Right renal cortex interstitium (tissue), 3 donors: ENCODE results near the gene MGP. TPM values are rescaled to one million over a fixed set of nuclear protein-coding genes. Genes with fewer than 3 reads are reported as not detected.

Experiments
- DNase-seq, 3 donors: peaks; one replicate each; pipeline ENCODE4 v3.0.0-alpha.2; 2013; ENCODE audit warnings: low read depth in 3 of 3, low spot score in 2 of 3
- polyA plus RNA-seq, 3 donors: library from polyadenylated mRNA; unstranded; fragments of 120-200 nt; gene quantifications; one replicate each; pipeline ENCODE4 v1.2.1, GENCODE V29; 2013; ENCODE audit not compliant: insufficient read length in 3 of 3

Gene MGP
- polyA plus RNA-seq, 3 donors, result 38.2 to 54.6 (median 47.2) TPM

GRCh38 chr12:14833952-14834351 is 51.7 kb downstream of the MGP start:
- DNase-seq, result no peak

- DNase-seq, result no peak
These were observed 52.3 kb downstream of the MGP start for GRCh38 chr12:14833336-14833735.

Other genes with a start within 250 kb of the MGP start
- gene GUCY2C, start 189.3 kb downstream of the MGP start, polyA plus RNA-seq, result under 1 TPM; 0.54 to 0.60 (median 0.57) TPM
- 100 to 1,000 TPM; 114 to 130 (median 120) TPM for gene WBP11, start 82.4 kb downstream of the MGP start, polyA plus RNA-seq
- 1 to 10 TPM; 5.2 to 6.2 (median 5.4) TPM for gene C12orf60, start 82.2 kb downstream of the MGP start, polyA plus RNA-seq
- gene SMCO3, start 71.7 kb downstream of the MGP start, polyA plus RNA-seq, result 1 to 10 TPM; 2.8 to 3.4 (median 2.8) TPM
- gene ART4, start 42.3 kb downstream of the MGP start, polyA plus RNA-seq, result under 1 TPM; 0.07 to 0.32 (median 0.10) TPM
- 10 to 100 TPM; 21.8 to 40.5 (median 37.2) TPM for gene ERP27, start 52.7 kb upstream of the MGP start, polyA plus RNA-seq
- 10 to 100 TPM; 55.9 to 58.5 (median 55.9) TPM for gene ARHGDIB, start 75.7 kb upstream of the MGP start, polyA plus RNA-seq
- gene PDE6H, start 87.2 kb upstream of the MGP start, polyA plus RNA-seq, result not detected